H9 (cell line): ENCODE data around the gene KRT40. TPM values are rescaled to one million over a fixed set of nuclear protein-coding genes. Genes with fewer than 3 reads are reported as not detected.

Experiments
- DNase-seq: peaks from one replicate; pipeline ENCODE4 v3.0.0-alpha.2; 2017
- H2AFZ ChIP-seq: one replicate; pipeline ENCODE4 v1.6.1; 2013; ENCODE audit warnings: mild to moderate bottlenecking, low read length, control low read depth, moderate library complexity
- H2AK5ac ChIP-seq: 2 replicates; pipeline ENCODE4 v1.6.1; 2013; ENCODE audit warnings: low read length, control low read depth, mixed read lengths; ENCODE audit not compliant: insufficient read length
- H2BK120ac ChIP-seq: one replicate; pipeline ENCODE4 v1.6.1; 2013; ENCODE audit warnings: low read depth, mild to moderate bottlenecking, low read length, control low read depth, inconsistent platforms; ENCODE audit not compliant: poor library complexity, severe bottlenecking
- H2BK12ac ChIP-seq: 2 replicates; pipeline ENCODE4 v1.6.1; 2013; ENCODE audit warnings: low read length, control low read depth, mixed read lengths, low read depth; ENCODE audit not compliant: insufficient read length
- H2BK15ac ChIP-seq: 2 replicates; pipeline ENCODE4 v1.6.1; 2013; ENCODE audit warnings: low read depth, low read length, control low read depth
- H2BK20ac ChIP-seq: one replicate; pipeline ENCODE4 v1.6.1; 2013; ENCODE audit warnings: low read depth, mild to moderate bottlenecking, low read length, control low read depth, inconsistent platforms; ENCODE audit not compliant: poor library complexity, severe bottlenecking
- H2BK5ac ChIP-seq: 2 replicates; pipeline ENCODE4 v1.6.1; 2013; ENCODE audit warnings: low read length, control low read depth, mixed read lengths; ENCODE audit not compliant: insufficient read length
- H3K14ac ChIP-seq: 2 replicates; pipeline ENCODE4 v1.6.1; 2013; ENCODE audit warnings: low read length, control low read depth; ENCODE audit not compliant: insufficient read depth
- H3K18ac ChIP-seq: 2 replicates; pipeline ENCODE4 v1.6.1; 2013; ENCODE audit warnings: low read depth, mild to moderate bottlenecking, mixed read lengths, low read length, control low read depth; ENCODE audit not compliant: insufficient read length
- H3K23ac ChIP-seq: 2 replicates; pipeline ENCODE4 v1.6.1; 2013; ENCODE audit warnings: low read length, control low read depth, mixed read lengths, low read depth; ENCODE audit not compliant: insufficient read length
- H3K23me2 ChIP-seq: 2 replicates; pipeline ENCODE4 v1.6.1; 2013; ENCODE audit warnings: low read depth, mild to moderate bottlenecking, mixed read lengths, low read length, control low read depth; ENCODE audit not compliant: insufficient read length, poor library complexity, severe bottlenecking
- H3K27ac ChIP-seq: 2 replicates; pipeline ENCODE4 v1.5.1; 2013; ENCODE audit warnings: low read length, control low read depth, mixed read lengths, low read depth; ENCODE audit not compliant: insufficient read length
- H3K27me3 ChIP-seq: 2 replicates; pipeline ENCODE4 v1.6.1; 2013; ENCODE audit warnings: low read length, control low read depth, inconsistent platforms; ENCODE audit not compliant: insufficient read depth
- H3K4ac ChIP-seq: 2 replicates; pipeline ENCODE4 v1.6.1; 2013; ENCODE audit warnings: low read depth, mild to moderate bottlenecking, control low read depth, inconsistent platforms, low read length, moderate library complexity
- H3K4me1 ChIP-seq: 2 replicates; pipeline ENCODE4 v1.6.1; 2013; ENCODE audit warnings: low read length, control low read depth, inconsistent platforms; ENCODE audit not compliant: insufficient read depth
- H3K4me2 ChIP-seq: 2 replicates; pipeline ENCODE4 v1.6.1; 2013; ENCODE audit warnings: low read length, control low read depth, mixed read lengths; ENCODE audit not compliant: insufficient read length, insufficient read depth
- H3K56ac ChIP-seq: 2 replicates; pipeline ENCODE4 v1.6.1; 2013; ENCODE audit warnings: low read depth, mild to moderate bottlenecking, mixed read lengths, low read length, control low read depth; ENCODE audit not compliant: insufficient read length
- H3K79me1 ChIP-seq: 2 replicates; pipeline ENCODE4 v1.6.1; 2013; ENCODE audit warnings: low read depth, mild to moderate bottlenecking, moderate library complexity, low read length, control low read depth, inconsistent platforms; ENCODE audit not compliant: insufficient read depth, poor library complexity, severe bottlenecking
- H3K79me2 ChIP-seq: 2 replicates; pipeline ENCODE4 v1.6.1; 2013; ENCODE audit warnings: low read length, control low read depth, inconsistent platforms; ENCODE audit not compliant: insufficient read depth
- H3K9ac ChIP-seq: 2 replicates; pipeline ENCODE4 v1.6.1; 2013; ENCODE audit warnings: low read length, control low read depth, mixed read lengths; ENCODE audit not compliant: insufficient read length; ENCODE audit errors: extremely low read depth
- H3K9me3 ChIP-seq: one replicate; pipeline ENCODE4 v1.6.1; 2013; ENCODE audit warnings: low read depth, low read length, inconsistent platforms; ENCODE audit not compliant: control insufficient read depth
- H3T11ph ChIP-seq: one replicate; pipeline ENCODE4 v1.6.1; 2013; ENCODE audit warnings: mild to moderate bottlenecking, low read length, control low read depth, inconsistent platforms
- H4K20me1 ChIP-seq: one replicate; pipeline ENCODE4 v1.6.1; 2013; ENCODE audit not compliant: control insufficient read depth, insufficient read length, insufficient read depth
- H4K5ac ChIP-seq: 2 replicates; pipeline ENCODE4 v1.6.1; 2013; ENCODE audit warnings: low read depth, mild to moderate bottlenecking, mixed read lengths, low read length, control low read depth; ENCODE audit not compliant: insufficient read length
- H4K8ac ChIP-seq: replicated peaks from 2 replicates; pipeline ENCODE4 v1.6.1; 2013; ENCODE audit warnings: low read length, control low read depth, mixed read lengths, low read depth; ENCODE audit not compliant: insufficient read length
- H4K91ac ChIP-seq: 2 replicates; pipeline ENCODE4 v1.6.1; 2013; ENCODE audit warnings: low read depth, mild to moderate bottlenecking, moderate library complexity, mixed read lengths, low read length, control low read depth; ENCODE audit not compliant: insufficient read length
- H3K27ac Mint-ChIP-seq, 3 experiments: 2 replicates in 2 of 3; 3 replicates in 1 of 3; pipeline ENCODE4 v1.8.0; 2020 to 2021; ENCODE audit warnings: mixed read lengths in 3 of 3, mild to moderate bottlenecking in 1 of 3, moderate library complexity in 1 of 3
- H3K27me3 Mint-ChIP-seq: 2 replicates; pipeline ENCODE4 v1.8.0; 2021; ENCODE audit warnings: low read depth, mild to moderate bottlenecking, moderate library complexity, mixed read lengths
- H3K36me3 Mint-ChIP-seq, 3 experiments: 2 replicates in 2 of 3; 3 replicates in 1 of 3; pipeline ENCODE4 v1.8.0; 2020 to 2021; ENCODE audit warnings: low read depth in 3 of 3, mixed read lengths in 3 of 3; ENCODE audit not compliant: insufficient read depth in 1 of 3
- H3K4me1 Mint-ChIP-seq, 2 experiments: 2 replicates each; pipeline ENCODE4 v1.8.0; 2020; ENCODE audit warnings: mixed read lengths in 2 of 2
- H3K4me3 Mint-ChIP-seq, 2 experiments: 2 replicates in 1 of 2; 3 replicates in 1 of 2; pipeline ENCODE4 v1.8.0; 2020 to 2021; ENCODE audit warnings: mild to moderate bottlenecking in 2 of 2, mixed read lengths in 2 of 2, moderate library complexity in 1 of 2
- H3K9me3 Mint-ChIP-seq, 2 experiments: 2 replicates in 1 of 2; 3 replicates in 1 of 2; pipeline ENCODE4 v1.8.0; 2020; ENCODE audit warnings: mild to moderate bottlenecking in 2 of 2, mixed read lengths in 2 of 2, moderate library complexity in 1 of 2
- CTCF ChIP-seq: fragments of 200-600 bp; sonication (generic); conservative IDR thresholded peaks from 3 replicates; pipeline ENCODE4 v1.8.0; 2021; ENCODE audit warnings: antibody characterized with exemption, mild to moderate bottlenecking
- WGBS: extraction: QIAGEN DNeasy Blood & Tissue Kit; methylation state at CpG from one replicate; pipeline ENCODE4 v1.1.7; 2013; ENCODE audit warnings: missing lambda C conversion rate, low lambda C conversion rate, mixed read lengths; ENCODE audit not compliant: insufficient read length; ENCODE audit errors: extremely low coverage; 5-methylcytosine and 5-hydroxymethylcytosine counted together
- total RNA-seq: library from RNA; stranded (reverse); gene quantifications from 2 replicates; pipeline ENCODE4 v1.2.1, GENCODE V29; 2021

Gene KRT40
- total RNA-seq, 1 experiment from 2014 or later, result not detected

GRCh38 chr17:41016578-41017215 lies 32.6 kb upstream of the KRT40 start:
- H4K20me1 ChIP-seq, result no peaks in the 10 kb centered on the region
- H3K9me3 ChIP-seq, result no peaks in the 10 kb centered on the region
- H3K18ac ChIP-seq, result no peak overlapping the region
- no peak overlapping the region for H4K91ac ChIP-seq
- H2BK12ac ChIP-seq, result no peak overlapping the region
- H3K14ac ChIP-seq, result no peak overlapping the region
- no CpG with 5 or more reads among the region's 13 CpGs for WGBS
- no peak overlapping the region for H3K4ac ChIP-seq
- Mint-ChIP-seq H3K27ac (no peak overlapping the region), H3K27me3 (no peaks in the 10 kb centered on the region), H3K4me1 (peaks cover 0 to 2% of the 10 kb centered on the region in 2 experiments; a peak in 1 of 4 replicates), H3K9me3 (no peaks in the 10 kb centered on the region), H3K4me3 (no peak overlapping the region), H3K36me3 (no peaks in the 10 kb centered on the region)
- no peak overlapping the region for H3K4me2 ChIP-seq
- no peak overlapping the region for H4K8ac ChIP-seq
- no peak overlapping the region for H2AK5ac ChIP-seq
- H2AFZ ChIP-seq, result no peak overlapping the region
- no peaks in the 10 kb centered on the region for H3K79me2 ChIP-seq
- TF ChIP-seq CTCF, result no peak
- no peak overlapping the region for H3K23ac ChIP-seq
- H3K79me1 ChIP-seq, result no peaks in the 10 kb centered on the region
- H3K4me1 ChIP-seq, result no peaks in the 10 kb centered on the region
- H3K9ac ChIP-seq, result no peak overlapping the region
- H3K27ac ChIP-seq, result no peak overlapping the region
- H3K23me2 ChIP-seq, result no peaks in the 10 kb centered on the region
- no peak overlapping the region for H2BK15ac ChIP-seq
- H3K56ac ChIP-seq, result no peak overlapping the region
- no peak overlapping the region for H2BK120ac ChIP-seq
- no peaks in the 10 kb centered on the region for H3K27me3 ChIP-seq
- no peak overlapping the region for H4K5ac ChIP-seq
- no peak overlapping the region for H2BK5ac ChIP-seq
- no peak overlapping the region for H2BK20ac ChIP-seq
- no peak for DNase-seq
- H3T11ph ChIP-seq, result no peak overlapping the region
